K562 (cell line): ENCODE data around the gene RNPEPL1. TPM values are rescaled to one million over a fixed set of nuclear protein-coding genes. Genes with fewer than 3 reads are reported as not detected.

ENCODE experiments used
- ATAC-seq: fragments of 200-7000 bp; cut with Tn5 transposase; 3 replicates; pipeline ENCODE4 v1.9.1; 2020; ENCODE audit warnings: moderate library complexity
- BruUV-seq: library from RNA; stranded (reverse); fragments of 400-500 nt; replicated peaks from 2 replicates; lab custom pipeline; 2021; lab: Mats Ljungman, UMichigan
- CTCF ChIA-PET: fragments of 300-600 bp; formaldehyde crosslinking; extraction: SDS; loops from one replicate; lab custom pipeline; 2021; ENCODE audit warnings: low intra/inter-chr PET ratio; lab: Yijun Ruan, JAX
- POLR2A ChIA-PET: fragments of 300-600, 350-650 bp; sonication (Branson Sonifier 250); formaldehyde crosslinking; extraction: SDS; loops from one replicate; lab custom pipeline; 2021; ENCODE audit warnings: antibody characterized with exemption, inconsistent platforms; lab: Yijun Ruan, JAX
- DNase-seq, 4 experiments: peaks; one replicate each; pipeline versions ENCODE4 v3.0.0 to v3.0.0-alpha.2; 2011 to 2018; ENCODE audit warnings: low spot score in 3 of 4, mixed read lengths in 3 of 4; ENCODE audit errors: extremely low read depth in 1 of 4
- FAIRE-seq: peaks from 2 replicates; lab custom pipeline; 2011; peaks lifted over from hg19 to GRCh38; lab: Jason Lieb, UNC
- H2AFZ ChIP-seq: 2 replicates; pipeline ENCODE4 v1.6.0; 2011; ENCODE audit warnings: low read depth, low read length, control low read depth, inconsistent platforms
- H3K27ac ChIP-seq: fragments of 200-600 bp; 3 replicates; pipeline ENCODE4 v1.8.0; 2011; ENCODE audit warnings: low read depth, mild to moderate bottlenecking, control low read depth, inconsistent platforms, low read length, moderate library complexity, mixed read lengths; ENCODE audit errors: extremely low read depth
- H3K27me3 ChIP-seq, 2 experiments: fragments of 300-600 bp in 1 of 2; 2 replicates in 1 of 2; 3 replicates in 1 of 2; pipeline versions ENCODE4 v1.6.0 to v1.8.0; 2011; ENCODE audit warnings: inconsistent platforms in 2 of 2, low read length in 2 of 2, mild to moderate bottlenecking in 1 of 2, mixed read lengths in 1 of 2, moderate library complexity in 1 of 2; ENCODE audit not compliant: control insufficient read depth in 2 of 2, insufficient read depth in 2 of 2
- H3K36me3 ChIP-seq: fragments of 300-600 bp; 3 replicates; pipeline ENCODE4 v1.8.0; 2011; ENCODE audit warnings: mild to moderate bottlenecking, low read length, inconsistent platforms; ENCODE audit not compliant: control insufficient read depth, insufficient read depth
- H3K4me1 ChIP-seq, 2 experiments: fragments of 200-600 bp in 1 of 2; replicated peaks in 1 of 2; 2 replicates in 1 of 2; 3 replicates in 1 of 2; pipeline versions ENCODE4 v1.5.1 to v1.8.0; 2011; ENCODE audit warnings: inconsistent platforms in 2 of 2, low read length in 2 of 2, mild to moderate bottlenecking in 1 of 2, mixed read lengths in 1 of 2, moderate library complexity in 1 of 2; ENCODE audit not compliant: control insufficient read depth in 2 of 2, insufficient read depth in 2 of 2
- H3K4me2 ChIP-seq: 2 replicates; pipeline ENCODE4 v1.6.1; 2011; ENCODE audit warnings: low read length, control low read depth, inconsistent platforms, mixed read lengths; ENCODE audit not compliant: insufficient read depth
- H3K4me3 ChIP-seq: fragments of 200-600 bp; sonication (generic), shearing (Covaris generic); 2 replicates; pipeline ENCODE4 v1.5.1; 2016; ENCODE audit warnings: control low read depth, inconsistent platforms
- H3K79me2 ChIP-seq: fragments of 200-600 bp; 3 replicates; pipeline ENCODE4 v1.8.0; 2011; ENCODE audit warnings: low read length, inconsistent platforms; ENCODE audit not compliant: control insufficient read depth, insufficient read depth
- H3K9ac ChIP-seq, 2 experiments: 2 replicates each; pipeline versions ENCODE4 v1.6.0 to v1.6.1; 2011; ENCODE audit warnings: low read depth in 2 of 2, low read length in 2 of 2, control low read depth in 1 of 2, inconsistent platforms in 1 of 2, mild to moderate bottlenecking in 1 of 2, mixed read lengths in 1 of 2; ENCODE audit not compliant: insufficient read depth in 1 of 2
- H3K9me1 ChIP-seq: one replicate; pipeline ENCODE4 v1.6.0; 2011; ENCODE audit warnings: inconsistent platforms, mild to moderate bottlenecking, low read length, moderate library complexity; ENCODE audit not compliant: control insufficient read depth, insufficient read depth
- H3K9me3 ChIP-seq: replicated peaks from 2 replicates; pipeline ENCODE4 v1.5.1; 2011; ENCODE audit warnings: low read depth, low read length, inconsistent platforms; ENCODE audit not compliant: control insufficient read depth, insufficient read depth
- H4K20me1 ChIP-seq: replicated peaks from 2 replicates; pipeline ENCODE4 v1.6.1; 2011; ENCODE audit warnings: low read length, inconsistent platforms, mixed read lengths; ENCODE audit not compliant: control insufficient read depth, insufficient read depth
- ARID2 ChIP-seq: fragments of 450-650 bp; IDR thresholded peaks from 2 replicates; pipeline ENCODE4 v1.6.1; 2017; ENCODE audit warnings: antibody characterized with exemption, mild to moderate bottlenecking
- C11orf30 ChIP-seq: fragments of 450-650 bp; IDR thresholded peaks from 2 replicates; pipeline ENCODE4 v1.6.1; 2016; ENCODE audit warnings: low read depth, mild to moderate bottlenecking
- CCAR2 ChIP-seq: fragments of 200-400 bp; formaldehyde crosslinking; IDR thresholded peaks from 2 replicates; pipeline ENCODE4 v1.6.1; 2017; ENCODE audit warnings: mild to moderate bottlenecking, low read depth, low read length
- DEAF1 ChIP-seq: fragments of 450-650 bp; formaldehyde crosslinking; IDR thresholded peaks from 2 replicates; pipeline ENCODE4 v1.4.0; 2020; ENCODE audit warnings: mild to moderate bottlenecking, moderate library complexity
- ETS2 ChIP-seq: IDR thresholded peaks from 2 replicates; pipeline ENCODE4 v1.6.1; 2016; ENCODE audit warnings: borderline replicate concordance, missing genetic modification characterization, mild to moderate bottlenecking, moderate library complexity, missing compliant biosample characterization; ENCODE audit not compliant: poor library complexity, severe bottlenecking
- ETV5 ChIP-seq: sonication (generic); formaldehyde crosslinking; IDR thresholded peaks from 2 replicates; pipeline ENCODE4 v1.4.0; 2020; ENCODE audit warnings: low read depth, mild to moderate bottlenecking, missing genetic modification reagents
- HMGN3 ChIP-seq: IDR thresholded peaks from 2 replicates; pipeline ENCODE4 v1.6.1; 2011; ENCODE audit warnings: borderline replicate concordance, low read depth, mild to moderate bottlenecking, mixed read lengths, low read length; ENCODE audit not compliant: insufficient read length; ENCODE audit errors: extremely low read depth
- MCM2 ChIP-seq: fragments of 450-650 bp; IDR thresholded peaks from 2 replicates; pipeline ENCODE4 v1.6.1; 2017; ENCODE audit warnings: low read depth, mild to moderate bottlenecking
- MED1 ChIP-seq: sonication (generic); formaldehyde crosslinking; IDR thresholded peaks from 2 replicates; pipeline ENCODE4 v1.8.1; 2023; ENCODE audit warnings: missing genetic modification reagents, borderline replicate concordance
- NCOA6 ChIP-seq: fragments of 450-650 bp; IDR thresholded peaks from 2 replicates; pipeline ENCODE4 v1.6.1; 2017; ENCODE audit warnings: mild to moderate bottlenecking
- SPI1 ChIP-seq: IDR thresholded peaks from 2 replicates; pipeline ENCODE4 v1.6.1; 2011; ENCODE audit warnings: low read depth, low read length, control low read depth, borderline replicate concordance
- ZNF146 ChIP-seq: IDR thresholded peaks from one replicate; pipeline ENCODE4 v1.6.1; 2018; ENCODE audit warnings: missing compliant biosample characterization; ENCODE audit not compliant: unreplicated experiment
- ZNF24 ChIP-seq: fragments of 450-650 bp; IDR thresholded peaks from 2 replicates; pipeline ENCODE4 v1.6.1; 2016
- ZNF551 ChIP-seq: fragments of 250-450 bp; sonication (Bioruptor Pico); IDR thresholded peaks from 2 replicates; pipeline ENCODE4 v1.5.0; 2021; ENCODE audit warnings: mild to moderate bottlenecking, moderate library complexity
- ZNF699 ChIP-seq: fragments of 250-450 bp; sonication (Bioruptor Pico); IDR thresholded peaks from 2 replicates; pipeline ENCODE4 v1.8.0; 2021; ENCODE audit warnings: mild to moderate bottlenecking, moderate library complexity; ENCODE audit not compliant: insufficient replicate concordance
- ZNF717 ChIP-seq: fragments of 250-450 bp; sonication (Bioruptor Pico); IDR thresholded peaks from 2 replicates; pipeline ENCODE4 v1.5.0; 2021
- WGBS: fragments of 100-300 bp; shearing (Covaris generic); methylation state at CpG from one replicate; pipeline ENCODE4 v1.1.6; 2016; ENCODE audit warnings: low coverage, mixed read lengths; ENCODE audit not compliant: insufficient coverage; ENCODE audit errors: missing lambda C conversion rate; 5-methylcytosine and 5-hydroxymethylcytosine counted together
- in situ Hi-C: fragments of 300-500 bp; cut with MboI; formaldehyde crosslinking; loops from 4 replicates; pipeline ENCODE4 v1.15.0; 2018; ENCODE audit warnings: inconsistent platforms, mixed read lengths
- intact Hi-C: fragments of 100-400 bp; cut with micrococcal nuclease; formaldehyde crosslinking; loops from 2 replicates; pipeline ENCODE4 v1.14.2; 2022
- polyA plus RNA-seq, 8 experiments: library from polyadenylated mRNA; depleted of rRNA in 4 of 8; stranded (reverse) in 5 of 8; unstranded in 3 of 8; fragments of >200 nt; fragmentation: Nextera tagmentation in 2 of 8; fragmentation: Illumina TruSeq in 1 of 8; extraction: Ambion mirVana in 2 of 8; extraction: Trizol in 1 of 8; gene quantifications; 2 replicates each; pipeline versions ENCODE4 v1.2.1 to v1.2.3, GENCODE V29; 2011 to 2014; ENCODE audit warnings: inconsistent platforms in 1 of 8, missing spikeins in 1 of 8
- total RNA-seq, 7 experiments: library from RNA; depleted of rRNA in 6 of 7; stranded (reverse); fragments of >200 nt in 6 of 7; fragmentation: Illumina TruSeq in 2 of 7; extraction: Trizol in 2 of 7; gene quantifications; 2 replicates each; pipeline versions ENCODE4 v1.2.1 to v1.2.3, GENCODE V29; 2011 to 2021; ENCODE audit warnings: low replicate concordance in 1 of 7

The RNPEPL1 gene
- total and polyA plus RNA-seq, 9 of the 15 experiments (the other 6 are each of a cell fraction or from before 2014, with no cell fraction given): 0.07 to 38.7 (median 5.6) TPM

GRCh38 chr2:240529344-240529999 is 38.8 kb upstream of the RNPEPL1 start:
- ChIA-PET CTCF (no interaction called here), POLR2A (interaction anchor here (0.5 to 0.7 kb wide), 3 partner anchors 14 to 83 kb away, joined by 3 to 4 read pairs (median 4); no protein-coding TSS in a partner anchor)
- intact Hi-C loops: no loop called here
- Histone ChIP-seq H3K9me3 (peaks cover 15% of the 10 kb centered on the region), H3K79me2 (no peaks in the 10 kb centered on the region; the same call in 2 of the 3 replicates), H4K20me1 (no peaks in the 10 kb centered on the region), H3K27me3 (no peaks in the 10 kb centered on the region), H3K4me3 (no peak overlapping the region), H2AFZ (no peak overlapping the region), H3K9ac (no peak overlapping the region), H3K9me1 (no peaks in the 10 kb centered on the region), H3K27ac (no peak overlapping the region), H3K4me1 (no peaks in the 10 kb centered on the region; a peak in 1 of 5 replicates), H3K36me3 (peaks cover 35% of the 10 kb centered on the region; the same call in 2 of the 3 replicates), H3K4me2 (no peak overlapping the region)
- no TSS peak for BruUV-seq
- in situ Hi-C loops: no loop called here
- no peak for ATAC-seq
- WGBS: 97% methylated on average over 11 of the region's 16 CpGs
- DNase-seq: no peak
- TF ChIP-seq SPI1 (no peak), ETS2 (no peak), NCOA6 (no peak), CCAR2 (no peak), ZNF24 (no peak), MCM2 (no peak), ARID2 (no peak), ETV5 (CRISPR knock-in tag) (no peak), ZNF717 (no peak), HMGN3 (no peak), ZNF146 (no peak), DEAF1 (CRISPR knock-in tag) (no peak), MED1 (CRISPR knock-in tag) (no peak), ZNF551 (CRISPR knock-in tag) (no peak), ZNF699 (CRISPR knock-in tag) (no peak), C11orf30 (no peak)
- FAIRE-seq: no peak
